ENCODE measurements around the gene CBFA2T3. TPM values are rescaled to one million over a fixed set of nuclear protein-coding genes. Genes with fewer than 3 reads are reported as not detected.
A peak's percentile ranks its signal among the peaks of the same experiment; 100 is the strongest.

Gene CBFA2T3
- total and polyA plus RNA-seq, 2 of the 13 experiments (the other 11 are each of a cell fraction or from before 2014, with no cell fraction given), result 0.05 TPM; not detected in 1

DNA sequence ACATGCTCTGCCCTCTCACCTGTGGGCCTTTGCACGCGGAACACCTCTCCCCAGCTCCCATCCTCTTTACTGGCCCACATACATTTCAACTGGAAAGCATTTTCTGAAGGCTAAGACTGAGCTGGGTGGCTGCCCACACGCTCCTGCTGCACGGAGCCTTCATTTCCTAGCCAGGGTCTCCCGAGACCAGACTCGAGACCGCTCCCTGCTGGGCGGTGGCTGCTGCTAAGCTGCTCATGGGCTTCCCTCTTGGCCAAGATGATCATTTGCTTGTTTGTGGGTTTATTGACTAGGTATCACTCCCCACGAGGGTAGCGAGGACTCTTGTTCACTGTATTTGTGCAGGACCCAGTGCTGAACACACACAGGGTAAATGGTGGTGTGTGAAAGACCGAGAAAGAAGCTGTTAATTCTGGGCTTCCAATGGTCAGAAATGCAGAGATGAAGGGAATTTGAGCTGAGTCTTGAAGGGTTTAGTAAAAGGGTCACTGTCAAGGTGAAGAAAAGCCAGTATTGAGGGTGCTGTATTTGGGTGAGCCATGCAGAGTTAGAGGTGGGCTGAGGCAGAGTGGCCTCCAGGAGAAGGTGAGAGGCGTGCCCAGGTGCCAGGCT is 119.2 kb downstream of the CBFA2T3 start (continued):
- TF ChIP-seq, protein P1, sequence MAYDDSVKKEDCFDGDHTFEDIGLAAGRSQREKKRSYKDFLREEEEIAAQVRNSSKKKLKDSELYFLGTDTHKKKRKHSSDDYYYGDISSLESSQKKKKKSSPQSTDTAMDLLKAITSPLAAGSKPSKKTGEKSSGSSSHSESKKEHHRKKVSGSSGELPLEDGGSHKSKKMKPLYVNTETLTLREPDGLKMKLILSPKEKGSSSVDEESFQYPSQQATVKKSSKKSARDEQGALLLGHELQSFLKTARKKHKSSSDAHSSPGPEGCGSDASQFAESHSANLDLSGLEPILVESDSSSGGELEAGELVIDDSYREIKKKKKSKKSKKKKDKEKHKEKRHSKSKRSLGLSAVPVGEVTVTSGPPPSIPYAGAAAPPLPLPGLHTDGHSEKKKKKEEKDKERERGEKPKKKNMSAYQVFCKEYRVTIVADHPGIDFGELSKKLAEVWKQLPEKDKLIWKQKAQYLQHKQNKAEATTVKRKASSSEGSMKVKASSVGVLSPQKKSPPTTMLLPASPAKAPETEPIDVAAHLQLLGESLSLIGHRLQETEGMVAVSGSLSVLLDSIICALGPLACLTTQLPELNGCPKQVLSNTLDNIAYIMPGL (CRISPR knock-in tag; IDR thresholded peaks at IDR 0.05; ENCODE audit: borderline replicate concordance in 1 of 2, low read depth in 1 of 2), result peak; percentile 54 to 93; a peak in 3 of 4 replicates
- TF ChIP-seq KLF9 (CRISPR knock-in tag; IDR thresholded peaks at IDR 0.05; ENCODE audit: low read depth), result no peak
- TF ChIP-seq, protein P2, sequence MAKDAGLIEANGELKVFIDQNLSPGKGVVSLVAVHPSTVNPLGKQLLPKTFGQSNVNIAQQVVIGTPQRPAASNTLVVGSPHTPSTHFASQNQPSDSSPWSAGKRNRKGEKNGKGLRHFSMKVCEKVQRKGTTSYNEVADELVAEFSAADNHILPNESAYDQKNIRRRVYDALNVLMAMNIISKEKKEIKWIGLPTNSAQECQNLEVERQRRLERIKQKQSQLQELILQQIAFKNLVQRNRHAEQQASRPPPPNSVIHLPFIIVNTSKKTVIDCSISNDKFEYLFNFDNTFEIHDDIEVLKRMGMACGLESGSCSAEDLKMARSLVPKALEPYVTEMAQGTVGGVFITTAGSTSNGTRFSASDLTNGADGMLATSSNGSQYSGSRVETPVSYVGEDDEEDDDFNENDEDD (CRISPR knock-in tag; IDR thresholded peaks at IDR 0.05; ENCODE audit: borderline replicate concordance), result no peak
- TF ChIP-seq, protein P3, sequence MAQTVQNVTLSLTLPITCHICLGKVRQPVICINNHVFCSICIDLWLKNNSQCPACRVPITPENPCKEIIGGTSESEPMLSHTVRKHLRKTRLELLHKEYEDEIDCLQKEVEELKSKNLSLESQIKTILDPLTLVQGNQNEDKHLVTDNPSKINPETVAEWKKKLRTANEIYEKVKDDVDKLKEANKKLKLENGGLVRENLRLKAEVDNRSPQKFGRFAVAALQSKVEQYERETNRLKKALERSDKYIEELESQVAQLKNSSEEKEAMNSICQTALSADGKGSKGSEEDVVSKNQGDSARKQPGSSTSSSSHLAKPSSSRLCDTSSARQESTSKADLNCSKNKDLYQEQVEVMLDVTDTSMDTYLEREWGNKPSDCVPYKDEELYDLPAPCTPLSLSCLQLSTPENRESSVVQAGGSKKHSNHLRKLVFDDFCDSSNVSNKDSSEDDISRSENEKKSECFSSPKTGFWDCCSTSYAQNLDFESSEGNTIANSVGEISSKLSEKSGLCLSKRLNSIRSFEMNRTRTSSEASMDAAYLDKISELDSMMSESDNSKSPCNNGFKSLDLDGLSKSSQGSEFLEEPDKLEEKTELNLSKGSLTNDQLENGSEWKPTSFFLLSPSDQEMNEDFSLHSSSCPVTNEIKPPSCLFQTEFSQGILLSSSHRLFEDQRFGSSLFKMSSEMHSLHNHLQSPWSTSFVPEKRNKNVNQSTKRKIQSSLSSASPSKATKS (CRISPR knock-in tag; IDR thresholded peaks at IDR 0.05), result no peak
- TF ChIP-seq NBN (conservative IDR thresholded peaks at IDR 0.05), result no peak
- TF ChIP-seq ZNF615 (CRISPR knock-in tag; IDR thresholded peaks at IDR 0.05; ENCODE audit: borderline replicate concordance), result no peak
- no peak for TF ChIP-seq NCOA5 (CRISPR knock-in tag; IDR thresholded peaks at IDR 0.05)
- TF ChIP-seq ZNF180 (CRISPR knock-in tag; IDR thresholded peaks at IDR 0.05; ENCODE audit: borderline replicate concordance, low read depth), result no peak
- no peak for TF ChIP-seq JUND (CRISPR knock-in tag; IDR thresholded peaks at IDR 0.05)
- TF ChIP-seq JUNB (CRISPR knock-in tag; IDR thresholded peaks at IDR 0.05; ENCODE audit: borderline replicate concordance), result no peak
- TF ChIP-seq DNMT3B (CRISPR knock-in tag; conservative IDR thresholded peaks at IDR 0.05), result no peak
- no peak for TF ChIP-seq NR1H2 (CRISPR knock-in tag; IDR thresholded peaks at IDR 0.05; ENCODE audit: borderline replicate concordance, low read depth)
- no peak for TF ChIP-seq ZSCAN22 (CRISPR knock-in tag; IDR thresholded peaks at IDR 0.05)
- no peak for TF ChIP-seq REXO4 (CRISPR knock-in tag; IDR thresholded peaks at IDR 0.05; ENCODE audit: borderline replicate concordance)
- TF ChIP-seq ZNF335 (CRISPR knock-in tag; IDR thresholded peaks at IDR 0.05), result no peak
- TF ChIP-seq CREM (IDR thresholded peaks at IDR 0.05), result no peak
- no peak for TF ChIP-seq CREM (CRISPR knock-in tag; IDR thresholded peaks at IDR 0.05)
- TF ChIP-seq, protein P4, sequence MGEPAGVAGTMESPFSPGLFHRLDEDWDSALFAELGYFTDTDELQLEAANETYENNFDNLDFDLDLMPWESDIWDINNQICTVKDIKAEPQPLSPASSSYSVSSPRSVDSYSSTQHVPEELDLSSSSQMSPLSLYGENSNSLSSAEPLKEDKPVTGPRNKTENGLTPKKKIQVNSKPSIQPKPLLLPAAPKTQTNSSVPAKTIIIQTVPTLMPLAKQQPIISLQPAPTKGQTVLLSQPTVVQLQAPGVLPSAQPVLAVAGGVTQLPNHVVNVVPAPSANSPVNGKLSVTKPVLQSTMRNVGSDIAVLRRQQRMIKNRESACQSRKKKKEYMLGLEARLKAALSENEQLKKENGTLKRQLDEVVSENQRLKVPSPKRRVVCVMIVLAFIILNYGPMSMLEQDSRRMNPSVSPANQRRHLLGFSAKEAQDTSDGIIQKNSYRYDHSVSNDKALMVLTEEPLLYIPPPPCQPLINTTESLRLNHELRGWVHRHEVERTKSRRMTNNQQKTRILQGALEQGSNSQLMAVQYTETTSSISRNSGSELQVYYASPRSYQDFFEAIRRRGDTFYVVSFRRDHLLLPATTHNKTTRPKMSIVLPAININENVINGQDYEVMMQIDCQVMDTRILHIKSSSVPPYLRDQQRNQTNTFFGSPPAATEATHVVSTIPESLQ (CRISPR knock-in tag; conservative IDR thresholded peaks at IDR 0.05), result no peak
- no peak for TF ChIP-seq MAFK (conservative IDR thresholded peaks at IDR 0.05 in 1 of 2, IDR thresholded peaks at IDR 0.05 in 1 of 2; ENCODE audit: low read length in 2 of 2)
- TF ChIP-seq SMAD1 (CRISPR knock-in tag; IDR thresholded peaks at IDR 0.05; ENCODE audit: borderline replicate concordance, low read depth), result no peak
- no peak for TF ChIP-seq SYNCRIP (IDR thresholded peaks at IDR 0.05; ENCODE audit: insufficient read depth, low read depth, low read length)
- TF ChIP-seq GATAD1 (CRISPR knock-in tag; IDR thresholded peaks at IDR 0.05), result peak; percentile 41; the same call in 1 of the 2 replicates
- no peak for TF ChIP-seq RARA (CRISPR knock-in tag; IDR thresholded peaks at IDR 0.05)

All from HepG2 (cell line).